PC-3 (cell line): ENCODE data around the gene SLC15A3.

ENCODE experiments used
- EZH2 ChIP-seq: fragments of 300-600 bp; sonication (generic); IDR thresholded peaks from one replicate; pipeline ENCODE4 v1.6.1; 2017; ENCODE audit warnings: antibody characterized with exemption, mild to moderate bottlenecking, low read length; ENCODE audit not compliant: unreplicated experiment
- TF ChIP-seq, protein P1 (sequence below): fragments of 300-600 bp; sonication (generic); conservative IDR thresholded peaks from 2 replicates; pipeline ENCODE4 v1.5.1; 2017; ENCODE audit warnings: antibody characterized with exemption, low read depth, mild to moderate bottlenecking, low read length

DNA sequence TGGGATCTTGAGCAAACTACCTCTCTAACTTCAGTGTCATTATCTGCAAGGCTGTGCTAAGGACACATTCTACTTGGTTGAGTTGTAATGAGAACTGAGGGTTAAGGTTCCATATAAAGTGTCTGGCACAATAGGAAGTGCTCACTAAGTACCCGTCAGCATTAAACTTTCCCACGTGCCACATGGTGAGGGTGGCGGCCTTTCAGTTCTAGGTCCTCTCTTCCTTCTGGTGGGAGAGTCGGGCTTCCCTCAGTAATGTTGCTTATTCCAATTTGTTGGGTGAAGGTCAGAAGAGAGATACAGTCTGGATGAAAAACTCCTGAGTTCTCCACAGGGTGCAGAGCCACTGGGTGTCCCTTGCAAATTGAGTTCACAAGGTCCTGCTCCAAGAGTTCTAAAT, 14.9 kb upstream of the SLC15A3 start:
- TF ChIP-seq, protein P1, sequence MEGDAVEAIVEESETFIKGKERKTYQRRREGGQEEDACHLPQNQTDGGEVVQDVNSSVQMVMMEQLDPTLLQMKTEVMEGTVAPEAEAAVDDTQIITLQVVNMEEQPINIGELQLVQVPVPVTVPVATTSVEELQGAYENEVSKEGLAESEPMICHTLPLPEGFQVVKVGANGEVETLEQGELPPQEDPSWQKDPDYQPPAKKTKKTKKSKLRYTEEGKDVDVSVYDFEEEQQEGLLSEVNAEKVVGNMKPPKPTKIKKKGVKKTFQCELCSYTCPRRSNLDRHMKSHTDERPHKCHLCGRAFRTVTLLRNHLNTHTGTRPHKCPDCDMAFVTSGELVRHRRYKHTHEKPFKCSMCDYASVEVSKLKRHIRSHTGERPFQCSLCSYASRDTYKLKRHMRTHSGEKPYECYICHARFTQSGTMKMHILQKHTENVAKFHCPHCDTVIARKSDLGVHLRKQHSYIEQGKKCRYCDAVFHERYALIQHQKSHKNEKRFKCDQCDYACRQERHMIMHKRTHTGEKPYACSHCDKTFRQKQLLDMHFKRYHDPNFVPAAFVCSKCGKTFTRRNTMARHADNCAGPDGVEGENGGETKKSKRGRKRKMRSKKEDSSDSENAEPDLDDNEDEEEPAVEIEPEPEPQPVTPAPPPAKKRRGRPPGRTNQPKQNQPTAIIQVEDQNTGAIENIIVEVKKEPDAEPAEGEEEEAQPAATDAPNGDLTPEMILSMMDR: no peak
- no peak for TF ChIP-seq EZH2
